K562 (cell line): ENCODE results near the gene SLC10A3. TPM values are rescaled to one million over a fixed set of nuclear protein-coding genes. Genes with fewer than 3 reads are reported as not detected.

Source experiments
- ATF7 ChIP-seq: fragments of 450-650 bp; IDR thresholded peaks from 2 replicates; pipeline ENCODE4 v1.7.1; 2014; ENCODE audit warnings: mild to moderate bottlenecking, moderate library complexity
- GABPB1 ChIP-seq: sonication (generic); formaldehyde crosslinking; IDR thresholded peaks from 2 replicates; pipeline ENCODE4 v1.8.0; 2022; ENCODE audit warnings: mild to moderate bottlenecking, missing genetic modification reagents
- GATA2 ChIP-seq: sonication (generic); formaldehyde crosslinking; IDR thresholded peaks from 2 replicates; pipeline ENCODE4 v1.4.0; 2020; ENCODE audit warnings: mild to moderate bottlenecking, missing genetic modification reagents
- MCM2 ChIP-seq: fragments of 450-650 bp; IDR thresholded peaks from 2 replicates; pipeline ENCODE4 v1.6.1; 2017; ENCODE audit warnings: low read depth, mild to moderate bottlenecking
- MIER1 ChIP-seq: fragments of 450-650 bp; IDR thresholded peaks from 2 replicates; pipeline ENCODE4 v1.6.1; 2016; ENCODE audit warnings: antibody characterized with exemption, mild to moderate bottlenecking, low read depth
- NCOA4 ChIP-seq: fragments of 450-650 bp; IDR thresholded peaks from 2 replicates; pipeline ENCODE4 v1.6.1; 2018; ENCODE audit warnings: mild to moderate bottlenecking; ENCODE audit not compliant: partially characterized antibody
- NUFIP1 ChIP-seq: fragments of 450-650 bp; IDR thresholded peaks from 2 replicates; pipeline ENCODE4 v1.6.1; 2018; ENCODE audit not compliant: partially characterized antibody
- SMAD3 ChIP-seq: fragments of 450-650 bp; formaldehyde crosslinking; conservative IDR thresholded peaks from 2 replicates; pipeline ENCODE4 v1.4.0; 2020; ENCODE audit warnings: mild to moderate bottlenecking
- SRSF7 ChIP-seq: fragments of 200-400 bp; formaldehyde crosslinking; optimal IDR thresholded peaks from 2 replicates; pipeline ENCODE3; 2017; ENCODE audit warnings: mild to moderate bottlenecking, low read depth, low read length
- ZBTB1 ChIP-seq: sonication (generic); formaldehyde crosslinking; IDR thresholded peaks from 2 replicates; pipeline ENCODE4 v1.8.1; 2023; ENCODE audit warnings: missing genetic modification reagents, low read depth, mild to moderate bottlenecking, borderline replicate concordance
- ZNF583 ChIP-seq: fragments of 250-450 bp; sonication (Bioruptor Pico); IDR thresholded peaks from 2 replicates; pipeline ENCODE4 v1.4.0; 2020
- ZNF586 ChIP-seq: fragments of 450-650 bp; formaldehyde crosslinking; conservative IDR thresholded peaks from 2 replicates; pipeline ENCODE4 v1.4.0; 2020; ENCODE audit warnings: mild to moderate bottlenecking, moderate library complexity
- ZNF695 ChIP-seq: fragments of 450-650 bp; formaldehyde crosslinking; IDR thresholded peaks from 2 replicates; pipeline ENCODE4 v1.4.0; 2020; ENCODE audit warnings: mild to moderate bottlenecking, moderate library complexity
- ZNF707 ChIP-seq: fragments of 250-450 bp; sonication (Bioruptor Pico); conservative IDR thresholded peaks from 2 replicates; pipeline ENCODE4 v1.8.0; 2022; ENCODE audit warnings: inconsistent platforms, mild to moderate bottlenecking, moderate library complexity
- polyA plus RNA-seq, 8 experiments: library from polyadenylated mRNA; depleted of rRNA in 4 of 8; stranded (reverse) in 5 of 8; unstranded in 3 of 8; fragments of >200 nt; fragmentation: Nextera tagmentation in 2 of 8; fragmentation: Illumina TruSeq in 1 of 8; extraction: Ambion mirVana in 2 of 8; extraction: Trizol in 1 of 8; gene quantifications; 2 replicates each; pipeline versions ENCODE4 v1.2.1 to v1.2.3, GENCODE V29; 2011 to 2014; ENCODE audit warnings: inconsistent platforms in 1 of 8, missing spikeins in 1 of 8
- total RNA-seq, 7 experiments: library from RNA; depleted of rRNA in 6 of 7; stranded (reverse); fragments of >200 nt in 6 of 7; fragmentation: Illumina TruSeq in 2 of 7; extraction: Trizol in 2 of 7; gene quantifications; 2 replicates each; pipeline versions ENCODE4 v1.2.1 to v1.2.3, GENCODE V29; 2011 to 2021; ENCODE audit warnings: low replicate concordance in 1 of 7
- TF ChIP-seq, protein P1 (sequence below): IDR thresholded peaks from 2 replicates; pipeline ENCODE4 v1.6.1; 2016; ENCODE audit warnings: missing genetic modification characterization, missing compliant biosample characterization
- TF ChIP-seq, protein P2 (sequence below): fragments of 250-450 bp; sonication (Bioruptor Pico); IDR thresholded peaks from 2 replicates; pipeline ENCODE4 v1.5.0; 2021
- TF ChIP-seq, protein P3 (sequence below): conservative IDR thresholded peaks from 2 replicates; pipeline ENCODE4 v1.6.1; 2011; ENCODE audit warnings: low read depth, mild to moderate bottlenecking, low read length; ENCODE audit not compliant: control insufficient read depth
- TF ChIP-seq, protein P4 (sequence below): fragments of 250-450 bp; sonication (Bioruptor Pico); IDR thresholded peaks from 2 replicates; pipeline ENCODE4 v1.8.0; 2021; ENCODE audit warnings: moderate library complexity, mild to moderate bottlenecking, inconsistent platforms

SLC10A3 gene
- total and polyA plus RNA-seq, 9 of the 15 experiments (the other 6 are each of a cell fraction or from before 2014, with no cell fraction given) = 5.2 to 30.6 (median 16.7) TPM

DNA sequence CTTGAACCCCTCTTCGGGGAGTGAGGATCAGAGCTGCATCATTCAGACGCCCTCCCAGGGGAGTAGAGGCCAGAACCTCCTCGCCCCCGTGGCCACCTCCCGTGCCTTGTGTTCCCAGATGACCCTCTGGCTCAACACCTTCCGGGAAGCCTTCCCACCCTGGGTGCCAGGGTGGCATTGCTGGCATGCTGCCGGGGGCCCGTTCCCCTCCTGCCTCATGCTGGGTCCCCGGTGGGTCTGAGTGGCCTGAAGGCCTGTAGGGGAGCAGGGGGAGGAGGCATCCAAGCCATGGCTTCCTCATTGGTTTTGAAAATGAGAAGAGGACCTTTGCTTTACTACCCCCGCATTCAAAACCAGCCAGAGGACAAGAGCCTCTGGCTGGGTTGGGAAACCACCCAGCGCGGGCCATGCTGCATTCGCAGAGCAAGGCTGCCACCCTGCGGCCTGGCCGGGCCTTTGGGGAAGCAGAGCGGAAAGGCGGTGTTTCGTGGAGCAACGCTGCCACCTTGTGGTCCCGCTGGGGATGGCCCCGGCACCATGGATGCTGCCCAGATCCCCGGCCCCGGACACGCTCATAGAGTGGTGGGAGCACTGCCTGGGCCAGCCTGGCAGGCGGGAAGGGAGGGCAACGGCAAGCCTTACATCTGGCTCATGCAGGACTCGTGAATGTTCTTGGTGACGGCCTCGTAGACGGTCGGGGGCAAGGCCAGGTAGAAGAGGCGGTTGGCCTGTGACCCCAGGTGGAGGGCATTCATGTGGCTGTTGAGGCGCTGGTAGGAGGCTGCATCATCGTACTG lies 44.3 kb upstream of the SLC10A3 start (continued):
- TF ChIP-seq, protein P1, sequence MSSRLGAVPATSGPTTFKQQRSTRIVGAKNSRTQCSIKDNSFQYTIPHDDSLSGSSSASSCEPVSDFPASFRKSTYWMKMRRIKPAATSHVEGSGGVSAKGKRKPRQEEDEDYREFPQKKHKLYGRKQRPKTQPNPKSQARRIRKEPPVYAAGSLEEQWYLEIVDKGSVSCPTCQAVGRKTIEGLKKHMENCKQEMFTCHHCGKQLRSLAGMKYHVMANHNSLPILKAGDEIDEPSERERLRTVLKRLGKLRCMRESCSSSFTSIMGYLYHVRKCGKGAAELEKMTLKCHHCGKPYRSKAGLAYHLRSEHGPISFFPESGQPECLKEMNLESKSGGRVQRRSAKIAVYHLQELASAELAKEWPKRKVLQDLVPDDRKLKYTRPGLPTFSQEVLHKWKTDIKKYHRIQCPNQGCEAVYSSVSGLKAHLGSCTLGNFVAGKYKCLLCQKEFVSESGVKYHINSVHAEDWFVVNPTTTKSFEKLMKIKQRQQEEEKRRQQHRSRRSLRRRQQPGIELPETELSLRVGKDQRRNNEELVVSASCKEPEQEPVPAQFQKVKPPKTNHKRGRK (tag) = no peak
- TF ChIP-seq, protein P2, sequence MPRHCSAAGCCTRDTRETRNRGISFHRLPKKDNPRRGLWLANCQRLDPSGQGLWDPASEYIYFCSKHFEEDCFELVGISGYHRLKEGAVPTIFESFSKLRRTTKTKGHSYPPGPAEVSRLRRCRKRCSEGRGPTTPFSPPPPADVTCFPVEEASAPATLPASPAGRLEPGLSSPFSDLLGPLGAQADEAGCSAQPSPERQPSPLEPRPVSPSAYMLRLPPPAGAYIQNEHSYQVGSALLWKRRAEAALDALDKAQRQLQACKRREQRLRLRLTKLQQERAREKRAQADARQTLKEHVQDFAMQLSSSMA = no peak
- TF ChIP-seq ZNF586 (CRISPR knock-in tag) = no peak
- no peak for TF ChIP-seq MCM2
- TF ChIP-seq, protein P3, sequence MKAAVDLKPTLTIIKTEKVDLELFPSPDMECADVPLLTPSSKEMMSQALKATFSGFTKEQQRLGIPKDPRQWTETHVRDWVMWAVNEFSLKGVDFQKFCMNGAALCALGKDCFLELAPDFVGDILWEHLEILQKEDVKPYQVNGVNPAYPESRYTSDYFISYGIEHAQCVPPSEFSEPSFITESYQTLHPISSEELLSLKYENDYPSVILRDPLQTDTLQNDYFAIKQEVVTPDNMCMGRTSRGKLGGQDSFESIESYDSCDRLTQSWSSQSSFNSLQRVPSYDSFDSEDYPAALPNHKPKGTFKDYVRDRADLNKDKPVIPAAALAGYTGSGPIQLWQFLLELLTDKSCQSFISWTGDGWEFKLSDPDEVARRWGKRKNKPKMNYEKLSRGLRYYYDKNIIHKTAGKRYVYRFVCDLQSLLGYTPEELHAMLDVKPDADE = no peak
- no peak for TF ChIP-seq SRSF7
- peak; percentile 48 for TF ChIP-seq ATF7
- TF ChIP-seq ZNF695 (CRISPR knock-in tag) = no peak
- TF ChIP-seq NUFIP1 = no peak
- TF ChIP-seq MIER1 = no peak
- TF ChIP-seq GABPB1 (CRISPR knock-in tag) = peak; percentile 79
- no peak for TF ChIP-seq GATA2 (CRISPR knock-in tag)
- TF ChIP-seq NCOA4 = no peak
- TF ChIP-seq ZNF583 (CRISPR knock-in tag) = no peak
- no peak for TF ChIP-seq ZNF707 (CRISPR knock-in tag)
- TF ChIP-seq ZBTB1 (CRISPR knock-in tag) = 0 out of 2 replicates have a peak, but pooled peaks have one; percentile 30
- TF ChIP-seq, protein P4, sequence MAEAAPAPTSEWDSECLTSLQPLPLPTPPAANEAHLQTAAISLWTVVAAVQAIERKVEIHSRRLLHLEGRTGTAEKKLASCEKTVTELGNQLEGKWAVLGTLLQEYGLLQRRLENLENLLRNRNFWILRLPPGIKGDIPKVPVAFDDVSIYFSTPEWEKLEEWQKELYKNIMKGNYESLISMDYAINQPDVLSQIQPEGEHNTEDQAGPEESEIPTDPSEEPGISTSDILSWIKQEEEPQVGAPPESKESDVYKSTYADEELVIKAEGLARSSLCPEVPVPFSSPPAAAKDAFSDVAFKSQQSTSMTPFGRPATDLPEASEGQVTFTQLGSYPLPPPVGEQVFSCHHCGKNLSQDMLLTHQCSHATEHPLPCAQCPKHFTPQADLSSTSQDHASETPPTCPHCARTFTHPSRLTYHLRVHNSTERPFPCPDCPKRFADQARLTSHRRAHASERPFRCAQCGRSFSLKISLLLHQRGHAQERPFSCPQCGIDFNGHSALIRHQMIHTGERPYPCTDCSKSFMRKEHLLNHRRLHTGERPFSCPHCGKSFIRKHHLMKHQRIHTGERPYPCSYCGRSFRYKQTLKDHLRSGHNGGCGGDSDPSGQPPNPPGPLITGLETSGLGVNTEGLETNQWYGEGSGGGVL (CRISPR knock-in tag) = no peak
- TF ChIP-seq SMAD3 (CRISPR knock-in tag) = no peak
